Kidney epithelial cell (primary cell): ENCODE measurements around the gene MCM3AP. TPM values are rescaled to one million over a fixed set of nuclear protein-coding genes. Genes with fewer than 3 reads are reported as not detected.

ENCODE experiments used
- DNase-seq: peaks from one replicate; pipeline ENCODE4 v3.0.0-alpha.2; 2010; ENCODE audit warnings: low read depth
- H3K27me3 ChIP-seq: 2 replicates; pipeline ENCODE4 v1.6.0; 2011; ENCODE audit warnings: low read length; ENCODE audit not compliant: control insufficient read depth, insufficient read depth
- H3K36me3 ChIP-seq: 2 replicates; pipeline ENCODE4 v1.5.1; 2011; ENCODE audit warnings: low read length; ENCODE audit not compliant: control insufficient read depth, insufficient read depth
- H3K4me3 ChIP-seq: 2 replicates; pipeline ENCODE4 v1.5.1; 2011; ENCODE audit warnings: low read depth, mild to moderate bottlenecking, control low read depth, low read length
- CTCF ChIP-seq: IDR thresholded peaks from 2 replicates; pipeline ENCODE4 v1.5.1; 2011; ENCODE audit warnings: mild to moderate bottlenecking, moderate library complexity, low read length, control low read depth, inconsistent platforms; ENCODE audit not compliant: insufficient read depth, poor library complexity, severe bottlenecking
- total RNA-seq: library from RNA; depleted of rRNA; stranded (reverse); fragments of >200 nt; gene quantifications from 2 replicates; pipeline ENCODE4 v1.2.3, GENCODE V29; 2015

Gene MCM3AP
- total RNA-seq, 1 donor from 2014 or later: 63.7 TPM

- peaks cover 5% of the 10 kb centered on the region for H3K36me3 ChIP-seq
- no peak for DNase-seq
- no peaks in the 10 kb centered on the region for H3K27me3 ChIP-seq
- TF ChIP-seq CTCF: no peak
- H3K4me3 ChIP-seq: no peak overlapping the region
These were observed 19.5 kb downstream of the MCM3AP start for GRCh38 chr21:46265736-46266525.

- DNase-seq: no peak
- no peak for TF ChIP-seq CTCF
- Histone ChIP-seq H3K4me3 (no peak overlapping the region), H3K27me3 (no peaks in the 10 kb centered on the region), H3K36me3 (peaks cover 5% of the 10 kb centered on the region)
These were observed 20.7 kb downstream of the MCM3AP start for GRCh38 chr21:46264690-46265144.

- no peak for TF ChIP-seq CTCF
- Histone ChIP-seq H3K36me3 (peaks cover 5% of the 10 kb centered on the region), H3K4me3 (no peak overlapping the region), H3K27me3 (no peaks in the 10 kb centered on the region)
- no peak for DNase-seq
These were observed 21.2 kb downstream of the MCM3AP start for GRCh38 chr21:46264046-46264689.

- Histone ChIP-seq H3K27me3 (no peaks in the 10 kb centered on the region), H3K4me3 (no peak overlapping the region), H3K36me3 (peaks cover 14% of the 10 kb centered on the region)
- no peak for TF ChIP-seq CTCF
- DNase-seq: no peak
These were observed 28.9 kb downstream of the MCM3AP start for GRCh38 chr21:46256501-46256994.

- Histone ChIP-seq H3K36me3 (peaks cover 12% of the 10 kb centered on the region), H3K4me3 (no peak overlapping the region), H3K27me3 (no peaks in the 10 kb centered on the region)
- DNase-seq: no peak
- TF ChIP-seq CTCF: no peak
These were observed 29.6 kb downstream of the MCM3AP start for GRCh38 chr21:46255758-46256337.
